ENCODE data around the gene PRR20C.
"Not testable (repeated sequence)": the region's sequence is repeated elsewhere in the genome, so short reads cannot be mapped to it uniquely, and the experiment has no call there.

PRR20C gene

GRCh38 chr13:57153761-57154160 lies at the start of gene PRR20C:
TSS of gene PRR20C (plus strand) at chr13:57154061. CDS start at chr13:57154448, 387 bp downstream.
- DNase-seq = not testable (repeated sequence)

- DNase-seq = no peak
These were observed 38.9 kb upstream of the PRR20C start for GRCh38 chr13:57114945-57115344.

- DNase-seq = no peak
These were observed 30.2 kb upstream of the PRR20C start for GRCh38 chr13:57123681-57124080.

DNA sequence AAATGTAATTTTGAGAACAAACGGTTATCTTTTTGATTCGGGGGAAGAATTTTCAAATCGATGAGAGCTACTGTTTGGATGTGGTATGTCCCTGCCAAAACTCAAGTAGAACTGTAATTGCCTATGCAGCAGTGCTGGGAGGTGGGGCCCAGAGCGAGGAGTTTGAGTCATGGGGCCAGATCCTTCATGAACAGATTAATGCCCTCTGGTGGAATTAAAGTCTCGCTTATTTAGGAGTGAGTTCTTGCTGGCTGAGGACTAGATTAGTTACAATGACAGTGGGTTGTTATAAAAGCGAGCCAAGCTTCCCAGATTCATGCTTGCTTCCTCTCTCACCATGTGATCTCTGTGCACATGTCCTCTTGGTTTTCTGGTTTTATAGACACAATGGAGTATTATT lies 25.0 kb upstream of the PRR20C start:
- DNase-seq = no peak

GRCh38 chr13:57136093-57136492 lies 17.8 kb upstream of the PRR20C start:
- DNase-seq = no peak

- DNase-seq = no peak
These were observed 16.3 kb upstream of the PRR20C start for GRCh38 chr13:57137585-57137984.

- no peak for DNase-seq
These were observed 14.9 kb upstream of the PRR20C start for GRCh38 chr13:57138988-57139387.

GRCh38 chr13:57139781-57140180 lies 14.1 kb upstream of the PRR20C start:
- DNase-seq = not testable (repeated sequence)

DNA sequence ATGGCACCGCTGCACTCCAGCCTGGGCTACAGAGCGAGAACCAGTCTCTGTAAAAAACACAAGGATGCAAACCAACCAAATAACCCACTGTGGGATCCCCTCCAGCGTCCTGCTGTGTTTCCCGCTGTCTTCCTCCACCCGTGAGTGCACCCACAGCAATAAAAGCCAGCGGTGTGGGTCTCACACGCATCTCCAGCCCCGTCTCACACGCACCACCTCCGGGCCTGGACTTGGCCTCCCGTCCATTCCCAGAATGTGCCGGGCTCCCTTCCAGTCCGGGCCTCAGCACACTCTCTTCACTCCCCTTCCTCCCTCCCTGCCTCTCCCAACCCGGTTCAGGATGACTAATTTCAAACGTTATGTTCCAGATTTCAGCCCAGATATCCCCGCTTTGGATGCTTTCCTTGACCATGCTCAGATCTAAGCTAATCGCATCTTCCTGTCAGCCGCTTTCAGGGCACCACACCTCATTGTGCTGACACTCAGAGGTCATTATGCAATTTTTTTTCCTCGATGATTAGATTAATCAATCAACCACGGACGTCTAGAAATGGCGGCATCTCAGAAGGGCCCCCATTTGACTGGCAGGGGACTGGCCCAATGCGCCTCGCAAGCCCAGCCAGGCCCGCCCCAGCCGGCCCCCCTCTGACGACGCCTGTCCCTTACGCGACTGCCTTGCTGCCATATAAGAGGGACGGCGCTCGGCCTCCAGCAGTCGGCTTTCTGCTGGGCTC lies 13.5 kb upstream of the PRR20C start, which contains the start of gene PRR20A:
PRR20A (plus strand) TSS at position 684 of the 734 bp plus-strand sequence. CDS start 387 bp downstream, outside the sequence.
- DNase-seq = not testable (repeated sequence)

- not testable (repeated sequence) for DNase-seq
These were observed 6.7 kb upstream of the PRR20C start, which contains the start of gene PRR20B for GRCh38 chr13:57147188-57147587. TSS of gene PRR20B (plus strand) at chr13:57147488. CDS start at chr13:57147875, 387 bp downstream.

GRCh38 chr13:57148106-57148505 lies 5.8 kb upstream of the PRR20C start:
- not testable (repeated sequence) for DNase-seq

- DNase-seq = not testable (repeated sequence)
These were observed 6.5 kb downstream of the PRR20C start, which contains the start of gene PRR20D for GRCh38 chr13:57160332-57160731. TSS of gene PRR20D (plus strand) at chr13:57160632. CDS start at chr13:57161019, 387 bp downstream.

DNA sequence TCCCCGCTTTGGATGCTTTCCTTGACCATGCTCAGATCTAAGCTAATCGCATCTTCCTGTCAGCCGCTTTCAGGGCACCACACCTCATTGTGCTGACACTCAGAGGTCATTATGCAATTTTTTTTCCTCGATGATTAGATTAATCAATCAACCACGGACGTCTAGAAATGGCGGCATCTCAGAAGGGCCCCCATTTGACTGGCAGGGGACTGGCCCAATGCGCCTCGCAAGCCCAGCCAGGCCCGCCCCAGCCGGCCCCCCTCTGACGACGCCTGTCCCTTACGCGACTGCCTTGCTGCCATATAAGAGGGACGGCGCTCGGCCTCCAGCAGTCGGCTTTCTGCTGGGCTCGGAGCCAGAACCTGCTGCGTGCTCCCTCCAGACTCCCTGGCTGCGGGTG lies 13.0 kb downstream of the PRR20C start, which contains the start of gene PRR20E:
PRR20E (plus strand) TSS at position 301 of the 400 bp plus-strand sequence. CDS start 387 bp downstream, outside the sequence.
- not testable (repeated sequence) for DNase-seq

GRCh38 chr13:57191667-57192066 lies 37.8 kb downstream of the PRR20C start:
- no peak for DNase-seq
